Lung microvascular endothelial cell (primary cell): ENCODE data around the gene THOP1. TPM values are rescaled to one million over a fixed set of nuclear protein-coding genes. Genes with fewer than 3 reads are reported as not detected.

Experiments used
- DNase-seq, 2 donors: peaks; one replicate each; pipeline versions ENCODE4 v3.0.0 to v3.0.0-alpha.2; 2010; ENCODE audit warnings: low read depth in 2 of 2
- total RNA-seq: library from RNA; depleted of rRNA; stranded (reverse); fragments of >200 nt; gene quantifications from 2 replicates; pipeline ENCODE4 v1.2.1, GENCODE V29; 2014

THOP1 gene
- total RNA-seq, 1 donor from 2014 or later = 26.6 TPM

DNA sequence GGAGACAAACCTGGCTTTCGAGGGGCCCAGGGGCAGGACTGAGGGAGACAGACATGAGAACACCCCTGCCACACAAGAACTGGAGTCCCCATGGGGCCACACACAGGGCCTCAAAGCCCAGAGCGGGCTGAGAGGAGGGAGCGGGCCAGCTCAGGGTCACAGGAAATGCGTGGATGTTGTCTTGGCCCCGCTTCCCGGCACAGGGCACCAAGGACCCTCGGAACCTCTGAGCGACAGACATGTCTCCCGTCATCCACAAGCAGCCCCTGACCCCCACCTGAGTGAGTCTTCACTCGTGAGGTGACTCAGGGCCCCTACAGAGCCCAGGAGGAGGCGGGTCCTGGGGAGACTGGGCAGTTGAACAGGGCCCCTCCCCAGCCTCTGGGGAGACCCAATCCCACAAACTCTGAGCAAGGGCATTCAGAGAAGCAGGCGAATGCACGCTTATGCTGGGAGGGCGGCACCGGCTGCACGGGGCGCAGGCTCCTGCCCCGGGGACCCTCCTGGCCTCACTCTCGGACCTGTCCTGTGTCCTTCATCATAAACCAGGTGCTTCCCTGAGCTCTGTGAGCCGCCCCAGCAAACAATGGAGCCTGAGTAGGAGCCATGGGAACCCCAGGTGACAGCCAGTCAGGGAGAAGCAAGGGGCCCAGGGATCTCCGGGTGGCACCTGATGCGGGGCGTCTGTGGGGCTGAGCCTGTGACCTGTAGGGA is 22.4 kb upstream of the THOP1 start:
- no peak for DNase-seq

DNA sequence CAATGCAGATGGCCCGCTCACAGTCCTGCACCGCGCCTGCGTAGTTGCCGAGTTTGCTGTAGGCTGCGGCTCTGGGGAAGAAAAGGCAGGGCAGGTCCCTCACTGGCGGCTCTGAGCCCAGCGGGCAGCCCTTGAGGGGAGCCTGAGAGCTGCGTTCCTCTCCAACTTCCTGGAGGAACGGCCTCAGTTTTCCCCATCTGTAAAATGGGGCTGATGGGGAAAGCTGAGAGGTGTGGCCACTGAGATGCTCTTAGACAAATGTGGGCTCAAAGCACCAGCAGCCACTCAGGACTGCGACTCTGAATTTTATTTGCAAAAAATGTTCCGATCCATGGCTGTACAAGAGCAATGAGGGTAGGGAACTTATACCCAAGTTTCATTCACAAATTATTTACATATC is 21.6 kb upstream of the THOP1 start:
- no peak for DNase-seq

DNA sequence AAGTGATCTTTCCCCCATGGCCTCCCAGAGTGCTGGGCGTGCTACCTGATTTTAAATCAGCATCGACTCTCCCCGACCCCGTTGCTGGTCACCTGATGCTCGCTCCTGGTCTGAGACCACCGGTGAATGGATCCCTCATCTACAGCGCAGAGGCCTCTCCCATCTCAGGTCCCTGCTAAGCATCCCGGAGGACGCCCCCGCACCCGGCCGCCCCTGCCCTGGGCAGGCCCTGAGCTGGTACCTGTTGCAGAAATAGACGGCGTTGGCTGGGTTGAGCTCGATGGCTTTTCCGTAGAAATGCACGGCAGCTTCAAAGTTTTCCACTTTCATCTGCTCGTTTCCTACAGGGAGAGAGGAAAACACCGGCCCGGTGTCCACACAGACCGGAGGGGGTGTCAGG is 20.4 kb upstream of the THOP1 start:
- DNase-seq = peak in 1 of 2 donors; percentile 76

DNA sequence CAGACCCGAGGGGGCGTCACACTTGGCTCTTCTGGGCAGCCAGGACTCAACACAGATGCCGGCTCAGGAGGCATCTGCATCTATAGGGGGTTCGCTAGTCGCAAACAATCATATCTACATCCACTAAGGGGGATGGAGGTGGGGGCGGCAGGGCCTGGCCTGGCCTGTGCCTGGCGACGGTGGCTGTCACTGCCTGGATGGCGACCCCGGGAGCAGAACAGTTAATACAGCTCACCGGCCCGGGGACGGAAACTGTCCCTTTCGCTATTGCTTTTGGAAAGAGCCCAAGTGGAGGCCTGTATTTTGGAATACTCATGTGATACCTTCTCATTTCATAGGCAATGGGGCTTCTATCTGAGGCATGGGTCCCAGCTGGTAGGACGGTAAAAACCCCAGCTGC is 19.9 kb upstream of the THOP1 start:
- DNase-seq = peak in 1 of 2 donors; percentile 74

DNA sequence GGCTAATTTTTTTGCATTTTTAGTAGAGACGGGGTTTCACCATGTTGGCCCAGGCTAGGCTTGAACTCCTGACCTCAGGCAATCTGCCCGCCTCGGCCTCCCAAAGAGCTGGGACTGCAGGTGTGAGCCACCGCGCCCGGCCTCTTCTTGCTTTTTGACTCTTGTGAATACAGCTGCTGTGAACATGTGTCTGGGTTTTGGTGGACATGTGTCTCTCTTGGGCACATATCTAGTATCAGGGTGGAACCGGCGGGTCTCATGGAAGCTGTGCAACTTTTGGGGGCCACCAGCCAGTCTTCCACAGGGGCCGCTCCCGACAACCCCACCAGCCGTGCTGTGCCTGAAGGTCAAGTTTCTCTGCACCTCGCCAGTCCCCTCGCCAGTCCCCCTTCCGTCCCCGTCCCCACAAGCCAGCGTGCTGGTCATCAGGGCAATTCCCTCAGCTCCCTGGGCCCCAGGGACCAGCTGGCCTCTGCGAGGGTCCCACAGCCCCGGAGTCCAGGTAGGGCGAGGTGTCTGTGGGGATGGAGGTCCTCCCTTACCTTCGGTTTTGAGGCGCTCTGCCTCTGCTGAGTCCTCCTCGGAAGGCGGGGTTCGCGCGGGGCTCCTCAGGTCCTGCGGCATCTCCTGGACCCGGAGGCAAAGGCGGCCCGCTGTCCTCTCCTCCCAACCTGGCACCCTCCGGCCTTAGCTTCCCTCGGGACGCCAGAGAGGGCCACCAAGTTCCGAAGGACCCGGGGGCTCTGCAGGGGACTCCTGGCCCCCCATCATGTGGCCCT is 18.5 kb upstream of the THOP1 start:
- no peak for DNase-seq

- DNase-seq = no peak
These were observed 17.6 kb upstream of the THOP1 start for GRCh38 chr19:2767688-2768087.

GRCh38 chr19:2768365-2769132 is 16.8 kb upstream of the THOP1 start:
- DNase-seq = no peak

GRCh38 chr19:2769218-2769617 is 16.1 kb upstream of the THOP1 start:
- DNase-seq = no peak

DNA sequence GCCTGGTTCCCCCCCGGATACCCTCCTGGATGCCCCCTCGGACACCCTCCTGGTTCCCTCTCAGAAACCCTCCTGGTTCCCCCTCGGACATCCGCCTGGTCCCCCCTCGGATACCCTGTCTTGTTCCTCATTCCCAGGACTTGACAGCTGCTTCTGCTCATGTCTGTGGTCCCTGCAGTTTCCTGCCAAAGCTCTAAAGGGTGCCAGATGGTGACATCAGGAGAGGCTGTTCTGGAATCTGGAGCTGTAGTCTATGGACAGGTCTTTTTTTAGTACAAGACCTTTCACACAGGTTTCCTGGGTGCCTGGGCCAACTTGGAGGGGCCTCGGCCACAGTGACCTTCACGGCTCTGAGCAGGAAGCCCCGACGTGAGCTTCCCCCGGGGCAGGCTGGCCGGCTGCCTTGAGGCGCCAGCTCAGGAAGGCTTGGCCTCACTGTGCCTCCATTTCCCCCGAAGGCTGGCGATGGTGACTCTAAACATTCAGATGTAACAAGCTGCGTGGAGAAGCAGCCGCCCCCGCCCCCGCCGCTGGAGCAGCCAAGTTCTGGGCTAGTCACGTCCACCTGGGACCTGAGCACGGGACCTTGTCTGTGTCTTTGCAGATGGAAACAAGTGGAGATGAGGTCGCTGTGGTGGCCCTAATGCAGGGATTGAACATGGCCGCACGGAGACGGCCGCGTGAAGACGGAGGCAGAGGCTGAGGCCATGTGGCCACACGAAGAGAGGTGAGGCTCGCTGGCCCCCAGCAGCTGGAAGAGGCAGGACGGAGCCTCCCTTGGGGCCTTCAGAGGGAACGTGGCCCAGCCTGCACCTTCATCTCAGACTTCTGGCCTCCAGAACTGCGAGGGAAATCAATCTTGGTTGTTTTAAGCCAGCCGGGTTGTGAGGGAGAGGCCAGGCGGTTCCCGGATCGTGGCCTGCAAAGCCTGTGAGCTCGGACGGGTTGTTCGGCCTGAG is 15.0 kb upstream of the THOP1 start:
- no peak for DNase-seq

- no peak for DNase-seq
These were observed 13.3 kb upstream of the THOP1 start for GRCh38 chr19:2771786-2772674.

DNA sequence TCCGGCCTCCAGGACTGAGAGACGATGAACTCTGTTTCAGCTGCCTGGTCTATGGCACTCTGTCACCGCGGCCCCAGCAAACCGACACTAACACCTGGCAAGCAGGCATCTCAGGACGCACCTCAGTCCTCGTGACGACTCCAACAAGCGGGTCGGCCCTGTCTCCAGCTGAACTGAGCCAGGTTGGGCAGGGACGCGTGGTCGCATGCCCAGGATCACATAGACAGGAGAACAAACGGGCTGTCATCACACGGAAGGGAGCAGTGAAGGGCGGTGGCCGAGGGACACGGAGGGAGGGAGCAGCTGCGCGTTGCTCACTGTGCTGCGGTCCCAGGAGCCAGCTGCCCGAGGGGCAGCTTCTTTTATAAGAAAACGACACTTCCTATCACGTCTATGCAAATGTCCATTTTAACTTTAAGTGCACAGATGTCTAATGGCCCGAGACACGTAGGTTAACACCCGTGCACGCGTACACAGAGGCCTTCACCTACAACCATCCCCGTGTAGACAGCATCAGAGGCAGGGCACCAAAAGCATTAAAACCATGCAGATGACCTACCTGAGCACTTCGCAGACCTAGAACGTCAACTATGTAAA is 11.1 kb upstream of the THOP1 start:
- DNase-seq = no peak

DNA sequence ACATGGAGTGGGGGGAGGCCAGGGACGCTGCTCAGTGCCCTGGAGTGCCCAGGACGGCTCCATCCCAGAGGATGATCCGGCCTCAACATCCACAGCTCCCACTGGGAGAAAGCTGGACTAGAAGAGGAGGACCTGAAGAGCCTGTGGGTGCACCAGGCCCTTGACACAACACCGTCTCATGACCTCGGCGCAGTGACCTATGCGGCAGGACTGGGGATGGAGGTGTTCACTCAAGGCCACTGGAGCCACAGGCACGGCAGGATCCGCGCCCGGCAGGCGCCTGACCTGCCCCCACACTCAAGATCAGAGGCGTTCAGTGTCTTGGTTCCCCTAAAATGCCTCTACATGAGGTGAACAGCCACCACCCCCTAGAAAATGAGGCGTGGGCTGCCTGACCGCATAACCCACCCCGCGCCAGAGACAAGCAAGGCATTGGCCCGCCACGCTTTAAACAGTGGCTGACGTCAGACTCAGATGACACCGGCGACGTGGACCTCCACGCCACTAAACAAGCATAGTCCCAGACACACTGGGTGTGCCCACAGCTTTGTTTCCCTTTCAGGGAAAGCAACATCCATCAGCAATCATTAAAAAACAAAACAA is 10.2 kb upstream of the THOP1 start:
- peak; percentile 51 to 76 for DNase-seq

- peak; percentile 86 to 92 for DNase-seq
These were observed 9.5 kb upstream of the THOP1 start for GRCh38 chr19:2775556-2776430.

- DNase-seq = no peak
These were observed 7.2 kb upstream of the THOP1 start for GRCh38 chr19:2777952-2778683.

GRCh38 chr19:2779121-2779740 is 6.1 kb upstream of the THOP1 start:
- no peak for DNase-seq

- no peak for DNase-seq
These were observed 5.0 kb upstream of the THOP1 start for GRCh38 chr19:2780284-2780683.

GRCh38 chr19:2782329-2782935 is 2.9 kb upstream of the THOP1 start:
- peak in 1 of 2 donors; percentile 9 for DNase-seq
